HG03439 (cell line): Measurements from ENCODE around the gene OBSL1.

ENCODE experiments used
- ATAC-seq: cut with Tn5 transposase; IDR thresholded peaks from one replicate; pipeline ENCODE4 v1.9.1; 2021; ENCODE audit warnings: mild to moderate bottlenecking, moderate library complexity; ENCODE audit not compliant: unreplicated experiment

OBSL1 gene

GRCh38 chr2:219571311-219572236 lies at the start of gene OBSL1:
TSS of gene OBSL1 (minus strand) at chr2:219571539. CDS start at chr2:219571232, 307 bp downstream.
- no peak for ATAC-seq

DNA sequence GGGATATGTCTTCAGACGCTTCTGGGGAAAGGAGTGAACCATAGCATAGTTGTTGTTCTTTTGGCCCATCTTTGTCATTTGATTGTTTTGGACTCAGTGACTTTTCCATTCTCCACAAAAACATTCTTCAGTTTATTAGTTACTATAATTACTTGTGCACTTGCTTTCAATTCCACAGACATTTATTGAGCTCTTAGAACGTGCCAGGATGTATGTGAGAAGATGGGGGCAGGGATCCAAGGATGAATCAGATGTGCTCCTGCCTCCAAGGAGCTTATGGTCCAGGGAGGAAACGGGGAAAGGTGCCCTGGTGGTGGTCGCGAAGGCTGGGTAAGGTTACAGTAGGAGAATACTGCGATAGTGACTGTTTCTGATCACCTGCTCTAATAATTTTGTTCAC lies 49.2 kb upstream of the OBSL1 start:
- ATAC-seq = no peak

DNA sequence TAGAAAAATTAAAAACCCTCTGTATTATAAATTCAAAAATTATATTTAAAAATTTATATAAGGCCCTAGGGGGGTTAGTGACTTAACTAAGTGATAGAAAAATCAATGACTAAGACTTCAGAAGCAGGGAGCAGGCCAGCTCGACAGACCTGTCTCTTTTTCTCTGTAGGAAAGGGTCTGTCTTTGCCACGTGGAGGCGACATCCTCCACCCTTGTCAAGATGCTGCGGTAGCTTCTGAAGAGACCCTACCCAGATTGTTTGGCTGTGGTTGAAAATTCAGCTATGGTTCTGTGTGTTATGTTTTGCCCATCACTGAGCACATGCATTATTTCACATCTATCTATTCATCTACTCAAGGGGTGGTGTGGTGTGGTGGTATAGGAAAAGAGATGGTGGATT lies 47.9 kb upstream of the OBSL1 start:
- no peak for ATAC-seq

GRCh38 chr2:219618733-219619122 lies 47.4 kb upstream of the OBSL1 start:
- ATAC-seq = no peak

DNA sequence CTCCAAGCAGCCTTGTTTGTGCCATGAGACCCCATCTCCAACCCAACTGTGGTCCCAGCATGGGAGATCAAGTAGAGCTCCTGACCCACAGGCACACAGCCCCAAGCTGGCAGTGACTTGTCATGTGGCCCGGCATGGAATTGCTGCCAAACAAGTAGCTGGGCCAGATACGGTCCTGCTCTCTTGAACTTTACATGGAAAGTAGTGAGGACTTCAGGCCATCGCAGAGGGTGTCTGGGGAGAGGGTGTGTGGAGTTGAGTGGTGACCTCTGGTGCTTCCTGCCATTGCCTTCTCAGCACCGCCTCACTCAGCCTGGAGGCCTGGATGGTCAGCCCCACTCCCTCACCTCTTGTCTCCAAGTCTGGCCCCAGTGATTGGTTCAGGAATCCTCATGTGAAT lies 45.2 kb upstream of the OBSL1 start:
- no peak for ATAC-seq

DNA sequence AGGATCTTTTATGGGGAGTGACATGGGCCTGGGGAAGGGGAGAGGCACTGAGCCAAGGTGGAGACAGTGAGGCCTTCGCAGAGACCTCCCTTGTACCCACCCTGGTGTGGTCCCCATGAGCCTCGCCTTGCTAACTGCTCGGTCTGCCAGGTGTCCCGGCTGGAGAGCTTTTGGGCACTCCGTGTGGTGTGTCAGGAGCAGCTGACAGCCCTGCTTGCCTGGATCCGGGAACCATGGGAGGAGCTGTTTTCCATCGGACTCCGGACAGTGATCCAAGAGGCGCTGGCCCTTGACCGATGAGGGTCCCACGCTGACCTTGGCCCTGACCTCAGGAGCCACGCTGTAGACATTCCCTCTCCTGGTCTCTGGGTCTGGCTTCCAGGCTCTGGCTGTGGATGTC lies 44.6 kb upstream of the OBSL1 start:
- ATAC-seq = no peak

DNA sequence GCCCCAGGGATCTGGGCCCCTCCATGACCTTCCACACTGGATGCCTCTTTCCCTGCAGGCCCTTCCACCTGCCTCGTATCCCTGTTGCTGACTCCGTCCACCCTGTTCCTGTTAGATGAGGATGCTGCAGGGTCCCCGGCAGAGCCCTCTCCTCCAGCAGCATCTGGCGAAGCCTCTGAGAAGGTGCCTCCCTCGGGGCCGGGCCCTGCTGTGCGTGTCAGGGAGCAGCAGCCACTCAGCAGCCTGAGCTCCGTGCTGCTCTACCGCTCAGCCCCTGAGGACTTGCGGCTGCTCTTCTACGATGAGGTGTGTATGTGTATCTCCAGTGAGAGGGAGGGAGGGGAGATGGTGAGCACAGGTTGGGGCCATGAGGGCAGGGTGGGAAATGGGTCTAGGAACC lies 43.7 kb upstream of the OBSL1 start:
- no peak for ATAC-seq

DNA sequence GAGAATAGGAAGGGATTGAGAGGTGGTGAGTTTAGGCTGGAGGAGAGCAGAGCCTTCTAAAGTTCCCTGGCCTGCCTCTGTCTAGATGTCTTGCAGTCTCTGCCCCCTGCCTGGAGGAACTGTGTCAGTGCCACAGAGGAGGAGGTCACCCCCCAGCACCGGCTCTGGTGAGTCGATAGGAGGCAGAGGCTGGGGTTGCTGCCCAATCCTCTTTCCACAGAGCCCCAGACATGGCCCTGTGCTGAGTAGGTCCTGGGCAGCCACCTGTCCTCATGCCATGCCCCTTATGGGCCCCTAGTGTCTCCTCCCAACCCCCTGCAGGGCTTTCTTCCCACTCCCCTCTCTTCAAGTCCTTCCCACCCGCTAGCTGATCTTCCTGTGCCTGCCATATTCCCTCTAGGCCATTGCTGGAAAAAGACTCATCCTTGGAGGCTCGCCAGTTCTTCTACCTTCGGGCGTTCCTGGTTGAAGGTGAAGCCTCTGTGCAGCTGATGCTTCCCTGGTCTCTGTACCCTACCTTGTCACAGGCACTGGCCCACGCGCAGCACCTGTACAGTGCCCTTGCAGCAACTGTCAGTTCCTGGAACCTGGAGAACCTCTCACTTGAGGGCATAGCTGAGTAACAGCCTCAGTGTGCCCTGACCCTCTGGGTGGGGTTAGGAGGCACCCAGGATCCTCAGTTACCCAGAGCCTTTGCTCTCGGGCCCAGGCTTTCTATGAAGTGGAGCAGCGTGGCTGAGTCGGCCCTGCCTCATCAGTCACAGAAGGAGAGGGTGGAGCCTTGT lies 42.9 kb upstream of the OBSL1 start:
- no peak for ATAC-seq

GRCh38 chr2:219613461-219614070 lies 42.2 kb upstream of the OBSL1 start:
- no peak for ATAC-seq

- ATAC-seq = no peak
Observed at GRCh38 chr2:219612577-219613286, 41.4 kb upstream of the OBSL1 start.

GRCh38 chr2:219611866-219612576 lies 40.7 kb upstream of the OBSL1 start:
- ATAC-seq = no peak

DNA sequence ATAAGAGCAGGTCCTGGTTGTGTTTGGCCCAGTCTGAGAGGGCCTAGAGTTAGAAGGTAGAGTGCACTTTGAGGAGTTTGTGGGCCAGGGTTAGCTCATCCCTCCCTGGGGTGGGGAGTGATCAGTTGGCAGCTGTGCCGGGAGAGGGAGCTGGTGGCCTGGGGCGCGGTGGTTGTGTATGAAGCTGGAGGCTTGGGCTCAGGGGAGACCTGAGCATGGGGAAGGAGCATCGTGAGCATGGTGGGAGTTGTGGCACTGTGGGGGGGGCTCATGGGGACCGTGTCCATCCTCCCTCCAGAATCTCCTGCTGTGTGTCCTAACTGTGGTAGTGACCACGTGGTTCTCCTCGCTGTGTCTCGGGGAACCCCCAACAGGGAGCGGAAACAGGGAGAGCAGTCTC lies 40.0 kb upstream of the OBSL1 start:
- ATAC-seq = no peak

GRCh38 chr2:219609149-219609750 lies 37.9 kb upstream of the OBSL1 start:
- ATAC-seq = no peak

- no peak for ATAC-seq
Observed at GRCh38 chr2:219608399-219608964, 37.1 kb upstream of the OBSL1 start.

- ATAC-seq = no peak
Observed at GRCh38 chr2:219607931-219608330, 36.6 kb upstream of the OBSL1 start.

DNA sequence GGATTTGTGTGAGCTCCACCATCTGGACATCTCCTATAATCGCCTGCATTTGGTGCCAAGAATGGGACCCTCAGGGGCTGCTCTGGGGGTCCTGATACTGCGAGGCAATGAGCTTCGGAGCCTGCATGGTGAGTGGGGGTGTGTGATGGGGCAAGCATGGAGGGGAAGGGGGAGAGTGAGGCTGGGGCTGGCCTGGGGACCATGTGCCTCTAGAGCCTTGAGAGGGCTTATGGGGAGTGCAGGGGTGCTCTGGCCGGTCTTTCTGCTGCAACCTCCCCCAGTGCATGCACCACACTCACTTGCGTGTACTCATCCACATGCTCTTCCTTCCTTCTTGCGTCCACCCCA lies 34.2 kb upstream of the OBSL1 start:
- no peak for ATAC-seq

- ATAC-seq = no peak
Observed at GRCh38 chr2:219603771-219604170, 32.4 kb upstream of the OBSL1 start.

GRCh38 chr2:219598308-219599078 lies 27.2 kb upstream of the OBSL1 start:
- ATAC-seq = no peak
